HL-60 (cell line): ENCODE results near the gene CLDN19.

Experiments
- GABPA ChIP-seq: IDR thresholded peaks from 2 replicates; pipeline ENCODE4 v1.6.1; 2012; ENCODE audit warnings: low read depth
- POLR2AphosphoS5 ChIP-seq: IDR thresholded peaks from 2 replicates; pipeline ENCODE4 v1.6.1; 2012; ENCODE audit warnings: low read depth
- TF ChIP-seq, protein P1 (sequence below): IDR thresholded peaks from one replicate; pipeline ENCODE4 v1.5.1; 2011; ENCODE audit warnings: low read length, control low read depth, inconsistent platforms; ENCODE audit not compliant: insufficient read depth

DNA sequence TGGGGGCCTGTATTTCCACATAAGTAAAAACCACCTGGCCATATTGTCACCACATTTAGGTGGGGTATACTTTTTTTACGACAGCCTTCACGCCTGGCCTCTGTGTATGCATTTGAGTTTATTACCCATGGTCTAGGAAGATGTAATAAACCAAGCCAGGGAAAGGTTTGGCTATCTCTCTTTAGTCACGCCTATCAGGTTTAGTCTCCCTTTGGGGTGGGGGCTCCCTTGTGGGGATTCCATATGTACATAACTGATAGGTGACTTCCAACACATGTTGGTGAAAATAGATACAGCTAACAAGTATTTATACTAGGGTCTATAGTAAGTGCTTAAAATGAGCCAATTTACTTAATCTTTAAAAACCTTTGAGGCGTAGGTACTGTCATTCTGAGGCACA lies 53.6 kb downstream of the CLDN19 start:
- TF ChIP-seq, protein P1, sequence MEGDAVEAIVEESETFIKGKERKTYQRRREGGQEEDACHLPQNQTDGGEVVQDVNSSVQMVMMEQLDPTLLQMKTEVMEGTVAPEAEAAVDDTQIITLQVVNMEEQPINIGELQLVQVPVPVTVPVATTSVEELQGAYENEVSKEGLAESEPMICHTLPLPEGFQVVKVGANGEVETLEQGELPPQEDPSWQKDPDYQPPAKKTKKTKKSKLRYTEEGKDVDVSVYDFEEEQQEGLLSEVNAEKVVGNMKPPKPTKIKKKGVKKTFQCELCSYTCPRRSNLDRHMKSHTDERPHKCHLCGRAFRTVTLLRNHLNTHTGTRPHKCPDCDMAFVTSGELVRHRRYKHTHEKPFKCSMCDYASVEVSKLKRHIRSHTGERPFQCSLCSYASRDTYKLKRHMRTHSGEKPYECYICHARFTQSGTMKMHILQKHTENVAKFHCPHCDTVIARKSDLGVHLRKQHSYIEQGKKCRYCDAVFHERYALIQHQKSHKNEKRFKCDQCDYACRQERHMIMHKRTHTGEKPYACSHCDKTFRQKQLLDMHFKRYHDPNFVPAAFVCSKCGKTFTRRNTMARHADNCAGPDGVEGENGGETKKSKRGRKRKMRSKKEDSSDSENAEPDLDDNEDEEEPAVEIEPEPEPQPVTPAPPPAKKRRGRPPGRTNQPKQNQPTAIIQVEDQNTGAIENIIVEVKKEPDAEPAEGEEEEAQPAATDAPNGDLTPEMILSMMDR: no peak
- no peak for TF ChIP-seq POLR2AphosphoS5
- no peak for TF ChIP-seq GABPA
